GM10847 (cell line): ENCODE data around the gene TDRD7.

Source experiments
- POLR2A ChIP-seq: IDR thresholded peaks from 2 replicates; pipeline ENCODE4 v1.6.1; 2011; ENCODE audit not compliant: insufficient read length; ENCODE audit errors: extremely low read depth

The TDRD7 gene

GRCh38 chr9:97382099-97382718 lies 29.7 kb upstream of the TDRD7 start:
- no peak for TF ChIP-seq POLR2A

- no peak for TF ChIP-seq POLR2A
Measured at GRCh38 chr9:97384406-97385262, 27.3 kb upstream of the TDRD7 start.

- TF ChIP-seq POLR2A: no peak
Measured at GRCh38 chr9:97385626-97386264, 26.2 kb upstream of the TDRD7 start.

- TF ChIP-seq POLR2A: no peak
Measured at GRCh38 chr9:97386265-97386633, 25.6 kb upstream of the TDRD7 start.

- TF ChIP-seq POLR2A: no peak
Measured at GRCh38 chr9:97386733-97387503, 25.0 kb upstream of the TDRD7 start.

GRCh38 chr9:97387504-97387886 lies 24.4 kb upstream of the TDRD7 start:
- no peak for TF ChIP-seq POLR2A

GRCh38 chr9:97387936-97388684 lies 23.8 kb upstream of the TDRD7 start:
- no peak for TF ChIP-seq POLR2A

GRCh38 chr9:97388721-97389238 lies 23.1 kb upstream of the TDRD7 start:
- TF ChIP-seq POLR2A: no peak

- TF ChIP-seq POLR2A: no peak
Measured at GRCh38 chr9:97389249-97389648, 22.6 kb upstream of the TDRD7 start.

GRCh38 chr9:97390791-97391406 lies 21.0 kb upstream of the TDRD7 start:
- no peak for TF ChIP-seq POLR2A

GRCh38 chr9:97394881-97395280 lies 17.0 kb upstream of the TDRD7 start:
- TF ChIP-seq POLR2A: no peak

GRCh38 chr9:97395745-97396144 lies 16.2 kb upstream of the TDRD7 start:
- TF ChIP-seq POLR2A: no peak

- TF ChIP-seq POLR2A: no peak
Measured at GRCh38 chr9:97396256-97396655, 15.6 kb upstream of the TDRD7 start.

- no peak for TF ChIP-seq POLR2A
Measured at GRCh38 chr9:97397220-97397619, 14.7 kb upstream of the TDRD7 start.
